CMK (cell line): ENCODE measurements around the gene SH3PXD2B.

Source experiments
- DNase-seq: peaks from one replicate; pipeline ENCODE4 v3.0.0-alpha.2; 2010; ENCODE audit warnings: low read depth

The SH3PXD2B gene

GRCh38 chr5:172454358-172455086, at the start of gene SH3PXD2B:
TSS of gene SH3PXD2B (minus strand) at chr5:172454525. CDS start at chr5:172454352, 173 bp downstream.
- no peak for DNase-seq

GRCh38 chr5:172502969-172503368, 48.6 kb upstream of the SH3PXD2B start:
- DNase-seq, result no peak

DNA sequence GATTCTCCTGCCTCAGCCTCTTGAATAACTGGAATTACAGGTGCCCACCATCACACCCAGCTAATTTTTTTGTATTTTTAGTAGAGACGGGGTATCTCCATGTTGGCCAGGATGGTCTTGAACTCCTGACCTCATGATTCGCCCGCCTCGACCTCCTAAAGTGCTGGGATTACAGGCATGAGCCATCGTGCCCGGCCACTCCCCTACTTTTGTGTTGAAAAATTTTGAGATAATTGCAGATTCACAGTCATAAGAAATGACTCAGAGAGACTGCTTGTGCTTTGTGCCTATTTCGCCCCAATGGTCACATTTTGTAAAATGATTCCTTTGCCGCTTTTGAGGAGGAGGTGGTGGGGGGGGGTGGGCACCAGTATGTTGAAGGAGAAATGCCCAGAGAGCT, 48.1 kb upstream of the SH3PXD2B start:
- no peak for DNase-seq

GRCh38 chr5:172501708-172502320, 47.5 kb upstream of the SH3PXD2B start:
- no peak for DNase-seq

DNA sequence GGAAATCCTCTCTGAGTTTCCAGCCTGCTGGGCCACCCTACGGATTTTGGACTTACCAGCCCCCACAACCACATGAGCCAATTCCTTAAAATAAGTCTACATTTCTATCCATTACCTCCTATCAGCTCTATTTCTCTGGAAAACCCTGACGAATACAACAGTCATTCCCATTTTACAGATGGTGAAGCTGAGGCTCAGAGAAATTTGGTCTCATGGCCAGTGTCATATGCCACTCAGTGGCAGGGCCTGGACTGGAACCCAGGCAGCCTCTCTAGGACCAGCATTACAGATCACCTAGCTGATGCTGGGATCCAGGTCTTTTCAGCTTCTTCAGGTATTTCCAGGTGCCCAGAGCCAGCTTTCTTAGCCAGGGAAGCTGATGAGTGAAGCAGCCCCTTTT, 45.0 kb upstream of the SH3PXD2B start:
- DNase-seq, result no peak

DNA sequence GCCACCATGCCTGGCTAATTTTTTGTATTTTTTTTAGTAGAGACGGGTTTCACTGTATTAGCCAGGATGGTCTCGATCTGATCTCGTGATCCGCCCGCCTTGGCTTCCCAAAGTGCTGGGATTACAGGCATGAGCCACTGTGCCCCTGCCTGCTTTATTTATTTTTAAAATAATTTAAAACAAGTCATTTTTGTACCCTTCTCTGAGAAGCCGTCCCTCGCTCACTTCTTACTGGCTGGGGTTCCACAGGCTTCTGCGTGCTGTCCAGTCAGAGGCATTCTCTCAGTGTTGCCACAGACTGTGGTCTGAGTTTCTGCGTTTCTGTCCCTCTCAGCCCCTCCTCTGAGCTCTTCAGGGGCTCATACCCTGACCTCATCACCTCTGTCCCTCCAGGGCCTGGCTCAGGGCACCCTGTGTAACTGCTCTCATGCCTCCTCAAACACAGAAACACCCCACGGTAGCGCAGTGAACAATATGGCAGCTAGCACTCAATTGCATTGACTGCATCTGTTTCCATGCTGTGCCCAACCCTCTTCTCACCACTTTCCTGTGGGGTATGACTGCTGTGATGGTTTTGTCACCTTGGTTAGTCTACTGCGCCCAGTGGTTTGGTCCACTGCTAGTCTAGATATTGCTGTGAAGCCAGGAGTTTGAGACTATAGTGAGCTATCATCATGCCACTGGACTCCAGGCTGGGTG, 44.3 kb upstream of the SH3PXD2B start:
- no peak for DNase-seq

GRCh38 chr5:172497591-172498255, 43.4 kb upstream of the SH3PXD2B start:
- DNase-seq, result no peak

DNA sequence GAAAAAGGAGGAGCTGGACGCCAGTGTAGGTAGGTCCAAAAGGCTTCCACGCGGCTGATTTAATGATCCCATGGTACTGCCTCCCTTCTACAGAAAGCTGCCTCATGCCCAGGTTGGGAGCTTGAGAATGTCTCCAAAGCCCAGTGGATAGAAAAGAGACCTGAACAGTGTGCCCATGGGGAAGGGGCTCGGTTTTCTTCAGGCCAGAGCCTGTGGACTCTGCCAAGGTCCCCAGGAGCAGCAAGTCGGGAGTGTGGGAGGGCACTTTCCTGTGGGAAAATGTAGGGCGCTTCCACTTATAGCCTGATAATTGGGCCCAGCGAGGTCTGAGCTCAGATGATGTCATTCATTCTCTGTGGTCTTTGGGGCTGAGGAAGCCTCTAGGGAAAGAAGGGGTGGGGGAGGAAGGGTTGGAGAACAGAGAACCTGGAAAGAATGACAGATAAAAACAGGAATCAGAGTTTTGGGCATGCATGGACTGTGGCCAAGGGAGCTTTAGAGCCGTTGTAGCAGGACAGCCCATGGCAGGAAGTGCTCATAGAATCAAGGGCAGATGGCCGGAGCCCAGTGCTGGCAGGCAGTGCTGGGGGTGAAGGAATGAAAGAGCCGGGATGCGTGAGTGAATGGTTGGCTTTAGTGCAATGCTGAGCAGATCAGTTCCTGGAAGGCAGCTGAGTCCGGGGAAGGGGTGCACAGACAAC, 42.5 kb upstream of the SH3PXD2B start:
- no peak for DNase-seq

DNA sequence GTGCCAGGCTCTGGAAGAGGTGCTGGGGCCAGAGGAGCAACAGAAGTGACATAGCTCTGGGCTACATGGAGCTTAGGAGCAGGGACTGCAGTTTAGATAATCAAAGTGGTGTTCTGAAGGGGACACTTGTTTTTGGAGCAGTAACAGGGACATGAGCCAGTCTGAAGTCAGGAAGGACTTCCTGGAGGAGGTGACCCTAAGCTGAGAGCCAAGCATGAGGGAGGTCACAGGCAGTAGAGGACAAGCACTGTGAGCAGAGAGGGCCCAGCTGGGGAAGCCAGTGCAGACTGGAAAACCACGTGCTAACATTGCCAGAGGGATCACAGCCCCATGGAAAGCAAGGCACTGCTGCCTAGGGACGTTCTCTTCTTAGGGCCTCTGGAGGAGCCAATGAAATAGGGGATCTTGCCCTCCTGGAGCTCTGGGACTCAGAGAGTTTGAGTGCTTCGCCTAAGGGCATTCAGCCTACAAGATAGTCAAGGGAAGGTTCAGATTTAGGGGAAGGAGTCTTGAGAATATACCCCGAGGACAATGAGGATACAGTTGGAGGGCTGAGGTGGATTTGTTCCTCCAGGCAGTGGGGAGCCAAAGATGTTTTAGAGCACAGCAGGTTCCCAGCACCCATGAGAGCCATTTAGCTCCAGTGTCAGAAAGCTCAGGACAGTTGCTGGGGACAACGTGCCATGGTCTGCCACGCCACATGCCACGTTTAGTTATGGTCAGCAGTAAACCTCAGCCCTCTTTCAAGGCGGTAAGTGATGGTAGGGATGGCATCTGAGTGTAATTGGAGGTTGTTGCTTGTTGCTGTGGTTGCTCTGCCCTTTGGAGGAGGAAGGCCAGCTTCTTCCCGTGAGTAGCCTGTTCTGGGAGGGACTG, 40.5 kb upstream of the SH3PXD2B start:
- DNase-seq, result no peak

- no peak for DNase-seq
Measured at GRCh38 chr5:172493906-172494305, 39.6 kb upstream of the SH3PXD2B start.

GRCh38 chr5:172493461-172493860, 39.1 kb upstream of the SH3PXD2B start:
- DNase-seq, result no peak

DNA sequence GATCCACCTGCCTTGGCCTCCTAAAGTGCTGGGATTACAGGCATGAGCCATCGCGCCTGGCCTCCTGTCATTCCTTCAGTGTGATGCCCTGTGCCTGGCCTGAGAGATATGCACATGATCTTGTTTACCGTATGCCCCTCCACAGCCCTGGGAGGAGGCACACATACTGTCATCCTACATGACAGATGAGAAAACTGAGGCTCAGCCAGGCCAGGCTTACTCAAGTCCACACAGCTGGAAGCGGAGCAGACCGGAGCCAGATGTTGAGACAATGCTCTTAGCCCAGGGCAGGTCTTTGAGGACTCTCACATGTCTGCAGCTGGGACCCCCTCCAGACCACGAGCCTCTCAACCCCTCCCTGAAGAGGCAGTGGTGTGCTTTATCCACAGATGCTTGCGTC, 38.7 kb upstream of the SH3PXD2B start:
- no peak for DNase-seq

- no peak for DNase-seq
Measured at GRCh38 chr5:172492097-172492840, 37.9 kb upstream of the SH3PXD2B start.

GRCh38 chr5:172491481-172491880, 37.2 kb upstream of the SH3PXD2B start:
- DNase-seq, result no peak

GRCh38 chr5:172490514-172491461, 36.5 kb upstream of the SH3PXD2B start:
- no peak for DNase-seq

GRCh38 chr5:172488221-172488620, 33.9 kb upstream of the SH3PXD2B start:
- DNase-seq, result no peak

GRCh38 chr5:172487671-172488070, 33.3 kb upstream of the SH3PXD2B start:
- no peak for DNase-seq

DNA sequence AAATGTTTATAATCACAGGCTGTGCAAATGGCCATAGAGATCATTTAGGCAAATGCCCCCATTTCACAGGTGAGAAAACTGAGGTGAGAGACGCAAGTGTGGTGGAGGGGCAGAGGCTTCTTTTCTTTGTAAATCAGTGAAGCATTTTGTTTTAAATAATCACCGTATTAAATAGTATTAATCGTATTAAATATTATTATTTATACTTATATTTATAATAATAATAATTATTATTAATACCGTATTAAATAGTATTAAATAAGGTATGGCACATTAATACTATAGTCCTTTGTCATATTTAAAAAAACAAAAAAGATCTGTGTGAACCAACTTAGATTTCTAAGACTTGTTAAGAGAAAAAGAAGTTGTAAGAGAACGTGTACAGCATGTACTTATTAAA, 32.6 kb upstream of the SH3PXD2B start:
- no peak for DNase-seq

DNA sequence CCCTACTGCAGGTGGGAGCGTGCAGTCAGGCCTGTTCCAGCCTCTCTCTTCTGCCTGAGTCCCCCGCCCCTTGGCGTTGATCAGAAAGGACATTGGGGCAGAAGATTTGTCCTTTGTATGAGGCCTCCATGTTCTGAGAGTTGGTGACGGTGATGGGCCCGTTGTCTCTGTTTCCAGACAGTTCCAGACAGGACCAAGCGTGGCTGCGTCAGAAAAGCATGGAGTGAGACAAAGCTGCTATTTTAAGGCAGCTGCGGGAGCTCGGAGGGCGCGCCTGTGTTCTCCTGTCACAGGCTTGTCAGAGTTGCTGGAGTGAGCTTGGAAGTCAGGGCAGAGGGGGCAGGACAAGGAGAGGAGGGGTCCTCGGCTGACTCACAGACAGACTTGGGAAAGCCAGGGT, 32.1 kb upstream of the SH3PXD2B start:
- no peak for DNase-seq
